HUES48 (cell line): Measurements from ENCODE around the gene GPR78.

Source experiments
- H3K27ac ChIP-seq: one replicate; pipeline ENCODE4 v1.7.0; 2013; ENCODE audit warnings: low read depth, low read length, inconsistent platforms
- H3K27me3 ChIP-seq: 2 replicates; pipeline ENCODE4 v1.6.1; 2013; ENCODE audit warnings: mild to moderate bottlenecking, low read length; ENCODE audit not compliant: control insufficient read depth, insufficient read depth
- H3K36me3 ChIP-seq: 2 replicates; pipeline ENCODE4 v1.6.1; 2013; ENCODE audit warnings: low read length; ENCODE audit not compliant: control insufficient read depth, insufficient read depth
- H3K4me1 ChIP-seq: 2 replicates; pipeline ENCODE4 v1.6.1; 2013; ENCODE audit warnings: mild to moderate bottlenecking, low read length; ENCODE audit not compliant: control insufficient read depth, insufficient read depth
- H3K4me3 ChIP-seq: 2 replicates; pipeline ENCODE4 v1.5.1; 2013; ENCODE audit warnings: mild to moderate bottlenecking, low read depth, low read length
- H3K9ac ChIP-seq: 2 replicates; pipeline ENCODE4 v1.6.1; 2013; ENCODE audit warnings: mild to moderate bottlenecking, low read depth, low read length, moderate library complexity
- H3K9me3 ChIP-seq: 2 replicates; pipeline ENCODE4 v1.6.1; 2013; ENCODE audit warnings: low read length; ENCODE audit not compliant: control insufficient read depth, insufficient read depth

GPR78 gene

DNA sequence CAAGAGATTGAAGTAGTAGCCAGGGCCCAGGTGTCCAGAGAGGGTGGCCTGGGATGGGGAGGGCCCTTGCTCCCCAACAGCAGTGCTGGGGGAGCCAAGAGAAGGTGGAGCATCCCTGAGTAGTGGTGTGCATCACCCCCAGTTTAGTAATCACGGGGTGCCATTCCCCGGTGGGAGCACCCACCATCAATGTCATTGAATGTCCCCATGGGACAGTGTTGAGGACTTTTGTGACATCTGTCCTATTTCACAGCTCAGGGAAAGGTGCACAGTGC lies 7.9 kb downstream of the GPR78 start:
- Histone ChIP-seq H3K9me3 (no peaks in the 10 kb centered on the region), H3K27me3 (peaks cover 9% of the 10 kb centered on the region), H3K27ac (no peak overlapping the region), H3K9ac (no peak overlapping the region), H3K36me3 (no peaks in the 10 kb centered on the region), H3K4me3 (no peak overlapping the region), H3K4me1 (peaks cover 6% of the 10 kb centered on the region)

- peaks cover 8% of the 10 kb centered on the region; the same call in 1 of the 2 replicates for H3K27me3 ChIP-seq
Observed at GRCh38 chr4:8589336-8589735, 9.1 kb downstream of the GPR78 start.

DNA sequence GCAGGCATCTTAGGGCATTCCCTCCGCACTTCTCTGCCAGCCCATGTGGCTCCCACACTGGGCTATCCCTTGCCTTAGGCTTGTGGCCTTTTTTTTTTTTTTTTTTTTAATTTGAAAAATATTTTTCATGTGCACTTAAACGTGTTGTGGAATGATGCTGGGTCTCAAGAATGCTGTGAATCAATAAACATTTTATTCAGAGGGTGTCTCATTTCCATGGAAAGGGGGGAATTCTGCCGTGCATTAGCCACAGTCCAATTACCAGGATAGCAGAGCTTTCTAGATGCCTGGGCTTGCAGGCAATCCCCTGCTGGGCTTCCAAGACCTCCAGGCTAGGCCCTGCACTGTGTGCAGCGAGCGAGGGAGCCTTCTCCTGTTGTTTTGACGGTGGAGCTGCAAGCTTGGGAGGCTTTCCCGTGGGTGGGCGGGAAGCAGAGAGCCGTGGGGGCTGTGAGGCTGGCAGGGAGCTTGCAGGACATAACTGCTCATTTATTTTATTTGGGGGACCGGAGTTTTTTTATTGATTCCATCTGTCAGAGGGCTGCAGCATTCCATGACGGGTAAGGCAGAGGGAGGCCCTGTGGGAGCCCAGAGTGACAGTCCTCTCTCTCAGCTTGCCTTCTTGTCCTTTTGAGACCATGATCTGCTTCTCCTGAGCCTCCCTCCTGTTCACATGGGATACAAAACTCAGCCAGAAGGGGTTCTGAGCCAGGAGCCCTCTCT lies 9.8 kb downstream of the GPR78 start:
- H3K36me3 ChIP-seq = no peaks in the 10 kb centered on the region
- no peak overlapping the region for H3K4me3 ChIP-seq
- no peak overlapping the region for H3K27ac ChIP-seq
- peaks cover 14% of the 10 kb centered on the region for H3K4me1 ChIP-seq
- H3K9ac ChIP-seq = no peak overlapping the region
- no peaks in the 10 kb centered on the region for H3K9me3 ChIP-seq
- H3K27me3 ChIP-seq = peaks cover 8% of the 10 kb centered on the region; the same call in 1 of the 2 replicates

More at GRCh38 chr4:8589336-8589735, 9.1 kb downstream of the GPR78 start:
- Histone ChIP-seq H3K9ac (no peak overlapping the region), H3K4me3 (no peak overlapping the region), H3K9me3 (no peaks in the 10 kb centered on the region), H3K4me1 (peaks cover 14% of the 10 kb centered on the region), H3K27ac (no peak overlapping the region), H3K36me3 (no peaks in the 10 kb centered on the region)

DNA sequence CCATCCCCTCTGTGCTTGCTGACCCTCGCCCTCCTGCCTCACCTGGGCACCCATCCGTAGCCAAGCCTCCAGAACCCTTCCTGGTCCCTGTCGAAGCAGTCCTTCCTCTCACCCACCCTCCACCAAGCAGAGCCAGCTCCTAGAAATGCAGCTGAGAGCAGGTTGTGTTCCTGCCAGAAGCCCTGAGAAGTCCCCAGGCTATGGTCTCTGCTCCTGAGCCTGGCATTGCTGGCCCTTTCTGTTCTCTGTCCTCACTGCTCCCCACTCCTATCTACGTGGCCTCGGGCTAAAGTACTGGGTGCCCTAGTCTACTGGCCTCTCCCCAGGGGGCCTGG lies 10.3 kb downstream of the GPR78 start:
- H3K9me3 ChIP-seq = no peaks in the 10 kb centered on the region
- H3K4me1 ChIP-seq = peaks cover 14% of the 10 kb centered on the region
- no peak overlapping the region for H3K4me3 ChIP-seq
- no peak overlapping the region for H3K9ac ChIP-seq
- no peaks in the 10 kb centered on the region for H3K36me3 ChIP-seq
- no peak overlapping the region for H3K27ac ChIP-seq
- H3K27me3 ChIP-seq = peaks cover 8% of the 10 kb centered on the region; the same call in 1 of the 2 replicates

- no peaks in the 10 kb centered on the region for H3K36me3 ChIP-seq
- H3K27ac ChIP-seq = no peak overlapping the region
- no peaks in the 10 kb centered on the region for H3K9me3 ChIP-seq
- no peak overlapping the region for H3K4me3 ChIP-seq
- peaks cover 14% of the 10 kb centered on the region for H3K4me1 ChIP-seq
- no peak overlapping the region for H3K9ac ChIP-seq
- H3K27me3 ChIP-seq = peaks cover 8% of the 10 kb centered on the region; the same call in 1 of the 2 replicates
Observed at GRCh38 chr4:8591114-8591513, 10.9 kb downstream of the GPR78 start.

GRCh38 chr4:8591626-8592365 lies 11.6 kb downstream of the GPR78 start:
- H3K4me3 ChIP-seq = peak overlapping the region; percentile 74; the same call in 1 of the 2 replicates
- H3K9me3 ChIP-seq = no peaks in the 10 kb centered on the region
- peaks cover 8% of the 10 kb centered on the region; the same call in 1 of the 2 replicates for H3K27me3 ChIP-seq
- H3K27ac ChIP-seq = no peak overlapping the region
- peaks cover 14% of the 10 kb centered on the region for H3K4me1 ChIP-seq
- no peak overlapping the region for H3K9ac ChIP-seq
- H3K36me3 ChIP-seq = 0 out of 2 replicates have a peak, but pooled peaks cover 4% of the 10 kb centered on the region

DNA sequence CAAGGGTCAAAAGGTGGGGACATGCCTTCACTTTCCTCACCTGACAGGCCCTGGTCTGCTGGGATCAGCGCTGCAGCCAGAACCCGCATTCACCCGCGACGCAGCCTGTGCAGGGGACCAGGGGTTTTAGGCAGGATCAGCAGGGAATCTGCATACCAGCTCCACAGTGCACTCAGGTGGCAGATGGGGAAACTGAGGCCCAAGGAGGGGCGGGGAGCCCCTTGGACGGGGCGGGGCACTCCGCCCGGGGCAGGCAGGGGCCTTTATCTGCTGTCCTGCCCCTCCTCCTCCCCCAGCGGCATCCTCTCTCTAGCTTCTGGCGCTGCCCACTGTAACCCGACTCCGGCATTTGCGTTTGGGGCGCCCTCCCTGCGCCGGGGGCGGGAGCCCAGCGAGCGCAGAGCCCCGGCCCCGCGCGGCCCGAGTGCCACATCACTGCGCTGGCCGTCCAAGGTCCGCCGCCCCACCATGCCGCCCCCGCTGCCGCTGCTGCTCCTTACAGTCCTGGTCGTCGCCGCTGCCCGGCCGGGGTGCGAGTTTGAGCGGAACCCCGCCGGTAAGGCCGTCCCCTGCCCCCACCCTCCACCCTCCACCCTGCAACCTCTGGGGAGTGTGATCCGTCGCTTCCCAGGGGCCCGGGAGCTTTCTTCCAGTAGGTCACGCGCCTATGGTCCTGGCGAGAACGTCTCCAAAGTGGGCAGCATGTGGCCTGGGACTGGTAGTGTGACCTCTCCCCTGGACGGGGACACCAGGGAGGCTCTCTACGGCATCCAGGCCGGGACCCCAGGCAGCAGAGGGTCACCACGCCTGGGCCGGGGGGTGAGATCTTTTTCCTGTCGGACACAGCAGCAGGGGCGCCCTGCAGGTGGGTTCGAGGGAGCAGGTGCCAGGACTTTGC lies 12.4 kb downstream of the GPR78 start, which contains the start of gene CPZ:
Gene CPZ, plus strand, starts transcription at position 400 of the 898 bp plus-strand sequence. Its CDS starts 69 bp downstream, at position 469.
- peaks cover 8% of the 10 kb centered on the region; the same call in 1 of the 2 replicates for H3K27me3 ChIP-seq
- H3K4me1 ChIP-seq = peaks cover 14% of the 10 kb centered on the region
- peak within 1 kb of the TSS; percentile 53 for H3K9ac ChIP-seq
- 0 out of 2 replicates have a peak, but pooled peaks cover 6% of the 10 kb centered on the region for H3K36me3 ChIP-seq
- H3K27ac ChIP-seq = no peak within 1 kb of the TSS
- H3K9me3 ChIP-seq = no peaks in the 10 kb centered on the region
- peak within 1 kb of the TSS; percentile 74 for H3K4me3 ChIP-seq

DNA sequence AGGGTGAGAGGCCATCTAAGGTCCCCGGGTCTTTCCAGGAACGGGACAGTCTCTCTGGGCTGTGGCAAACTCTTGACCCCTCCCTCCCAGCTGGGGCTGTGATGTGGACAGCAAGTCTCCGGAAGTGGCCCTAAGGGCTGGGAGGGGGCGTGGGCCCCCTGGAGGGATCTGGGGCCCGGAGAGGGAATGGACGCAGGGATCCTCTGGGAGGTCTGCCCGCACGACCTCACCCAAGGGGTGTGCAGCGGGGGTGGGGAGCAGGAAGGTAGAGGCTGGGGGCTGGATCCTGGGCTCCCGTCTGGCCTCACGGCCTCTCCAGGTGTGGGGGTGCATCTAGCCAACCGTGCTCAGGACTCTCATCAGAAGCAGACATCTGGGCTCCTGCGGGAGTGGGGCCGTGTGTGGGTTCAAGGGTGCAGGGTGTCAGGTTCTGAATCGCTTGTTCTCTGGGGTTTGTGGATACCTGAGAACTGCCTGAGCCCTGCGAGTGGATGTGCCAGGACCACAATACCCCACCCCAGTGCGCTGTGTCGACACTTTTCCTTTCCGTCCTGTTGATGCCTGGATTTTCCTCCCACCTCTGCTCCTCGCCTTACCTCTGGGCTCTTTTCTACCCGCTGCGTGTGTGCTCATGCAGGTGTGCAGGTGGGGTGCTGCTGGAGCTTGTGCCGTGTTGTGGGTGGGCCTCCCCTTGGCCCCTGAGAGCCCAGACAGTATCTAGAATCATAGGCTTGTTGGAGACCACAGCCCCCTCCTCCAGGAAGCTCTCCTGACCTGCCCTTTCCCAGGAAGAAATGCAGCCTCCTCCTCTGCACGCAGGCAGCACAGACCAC lies 13.3 kb downstream of the GPR78 start:
- peak overlapping the region; percentile 74 for H3K4me3 ChIP-seq
- H3K27ac ChIP-seq = no peak overlapping the region
- H3K9me3 ChIP-seq = no peaks in the 10 kb centered on the region
- H3K4me1 ChIP-seq = peaks cover 14% of the 10 kb centered on the region
- peaks cover 8% of the 10 kb centered on the region; the same call in 1 of the 2 replicates for H3K27me3 ChIP-seq
- 0 out of 2 replicates have a peak, but pooled peaks cover 6% of the 10 kb centered on the region for H3K36me3 ChIP-seq
- peak overlapping the region; percentile 53 for H3K9ac ChIP-seq

GRCh38 chr4:8594097-8595038 lies 14.2 kb downstream of the GPR78 start:
- Histone ChIP-seq H3K9ac (no peak overlapping the region), H3K27me3 (peaks cover 8% of the 10 kb centered on the region; the same call in 1 of the 2 replicates), H3K4me1 (peaks cover 14% of the 10 kb centered on the region), H3K27ac (no peak overlapping the region), H3K9me3 (no peaks in the 10 kb centered on the region), H3K4me3 (no peak overlapping the region), H3K36me3 (peaks cover 8% of the 10 kb centered on the region; the same call in 1 of the 2 replicates)
